Panc1 (cell line): ENCODE data around the gene SORCS1. TPM values are rescaled to one million over a fixed set of nuclear protein-coding genes. Genes with fewer than 3 reads are reported as not detected.

Experiments used
- ATAC-seq: fragments of 200-7000 bp; cut with Tn5 transposase; 2 replicates; pipeline ENCODE4 v1.9.1; 2020; ENCODE audit warnings: mild to moderate bottlenecking, moderate library complexity
- BruUV-seq: library from RNA; stranded (reverse); fragments of 400-500 nt; replicated peaks from 2 replicates; lab custom pipeline; 2021; lab: Mats Ljungman, UMichigan
- CTCF ChIA-PET: fragments of 300-600 bp; sonication (Branson Sonifier 250); formaldehyde crosslinking; loops from one replicate; lab custom pipeline; 2022; ENCODE audit warnings: antibody characterized with exemption; lab: Charles Lee
- POLR2A ChIA-PET: fragments of 300-600 bp; sonication (Branson Sonifier 250); formaldehyde crosslinking; loops from one replicate; lab custom pipeline; 2022; ENCODE audit warnings: antibody characterized with exemption; lab: Charles Lee
- DNase-seq: peaks from one replicate; pipeline ENCODE4 v3.0.0-alpha.2; 2010; ENCODE audit warnings: low read depth, low spot score
- H3K27ac ChIP-seq: 2 replicates; pipeline ENCODE4 v1.5.1; 2011; ENCODE audit warnings: mild to moderate bottlenecking, low read length, inconsistent platforms
- H3K27me3 ChIP-seq: fragments of 200-500 bp; sonication (Bioruptor generic); 2 replicates; pipeline ENCODE4 v1.6.0; 2014; ENCODE audit warnings: low read length, inconsistent platforms; ENCODE audit not compliant: control insufficient read depth, insufficient read depth
- H3K36me3 ChIP-seq: fragments of 200-500 bp; sonication (Bioruptor generic); 2 replicates; pipeline ENCODE4 v1.5.1; 2014; ENCODE audit warnings: inconsistent platforms, mild to moderate bottlenecking, low read length, moderate library complexity; ENCODE audit not compliant: control insufficient read depth, insufficient read depth
- H3K4me1 ChIP-seq: 2 replicates; pipeline ENCODE4 v1.5.1; 2011; ENCODE audit warnings: inconsistent platforms, mild to moderate bottlenecking, low read length, moderate library complexity; ENCODE audit not compliant: control insufficient read depth, insufficient read depth
- H3K4me3 ChIP-seq, 2 experiments: 2 replicates each; pipeline ENCODE4 v1.5.1; 2011 to 2012; ENCODE audit warnings: low read depth in 2 of 2, low read length in 2 of 2, mild to moderate bottlenecking in 2 of 2, inconsistent platforms in 1 of 2, moderate library complexity in 1 of 2
- H3K9me3 ChIP-seq: fragments of 200-500 bp; sonication (Bioruptor generic); 2 replicates; pipeline ENCODE4 v1.5.1; 2014; ENCODE audit warnings: low read depth, mild to moderate bottlenecking, inconsistent platforms, low read length, moderate library complexity; ENCODE audit not compliant: control insufficient read depth, insufficient read depth
- POLR2AphosphoS5 ChIP-seq: IDR thresholded peaks from 2 replicates; pipeline ENCODE4 v1.6.1; 2012; ENCODE audit warnings: mild to moderate bottlenecking, low read depth, low read length, moderate library complexity
- SIN3A ChIP-seq: IDR thresholded peaks from 2 replicates; pipeline ENCODE4 v1.6.1; 2012; ENCODE audit warnings: low read depth, mild to moderate bottlenecking, low read length, moderate library complexity, borderline replicate concordance; ENCODE audit not compliant: insufficient read depth
- TCF7L2 ChIP-seq: IDR thresholded peaks from 2 replicates; pipeline ENCODE4 v1.6.1; 2011; ENCODE audit warnings: mild to moderate bottlenecking, low read depth, low read length, inconsistent platforms
- in situ Hi-C: cut with HindIII; loops from 2 replicates; pipeline ENCODE4 v1.10.0; 2016; ENCODE audit warnings: low sequenced_read_pairs, low pct_unique_long_range_greater_than_20kb
- intact Hi-C: fragments of 100-400 bp; cut with micrococcal nuclease; formaldehyde crosslinking; loops from one replicate; pipeline ENCODE4 v1.10.0; 2022; ENCODE audit not compliant: unreplicated experiment
- total RNA-seq: library from RNA; stranded (reverse); gene quantifications from one replicate; pipeline ENCODE4 v1.2.1, GENCODE V29; 2021; ENCODE audit not compliant: unreplicated experiment
- TF ChIP-seq, protein P1 (sequence below): fragments of 450-650 bp; IDR thresholded peaks from 2 replicates; pipeline ENCODE4 v1.5.1; 2017; ENCODE audit warnings: mild to moderate bottlenecking
- TF ChIP-seq, protein P2 (sequence below), 2 experiments: IDR thresholded peaks; 2 replicates each; pipeline ENCODE4 v1.6.1; 2011 to 2012; ENCODE audit warnings: low read depth in 2 of 2, control low read depth in 1 of 2, low read length in 1 of 2, mild to moderate bottlenecking in 1 of 2, moderate library complexity in 1 of 2; ENCODE audit not compliant: insufficient read depth in 1 of 2

The SORCS1 gene
- total RNA-seq, 1 experiment from 2014 or later: not detected

DNA sequence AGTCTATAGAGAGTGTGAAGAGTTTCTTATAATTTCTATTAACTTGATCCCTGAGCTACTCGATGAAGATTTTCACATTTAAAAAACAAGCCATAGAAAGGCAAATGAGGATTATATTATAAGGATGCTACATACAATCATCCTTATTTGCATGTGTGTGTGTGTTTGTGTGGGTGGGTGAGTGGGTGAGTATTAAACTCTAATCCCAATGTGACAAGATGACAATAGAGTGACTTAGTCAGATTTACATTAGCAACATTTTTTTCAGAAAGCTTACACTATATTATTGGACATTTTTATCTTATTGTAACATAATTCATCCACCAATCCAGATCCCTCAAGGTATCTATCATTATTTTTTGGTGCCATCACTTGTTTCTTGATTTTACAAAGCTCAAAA, 331.7 kb downstream of the SORCS1 start:
- TF ChIP-seq, protein P1, sequence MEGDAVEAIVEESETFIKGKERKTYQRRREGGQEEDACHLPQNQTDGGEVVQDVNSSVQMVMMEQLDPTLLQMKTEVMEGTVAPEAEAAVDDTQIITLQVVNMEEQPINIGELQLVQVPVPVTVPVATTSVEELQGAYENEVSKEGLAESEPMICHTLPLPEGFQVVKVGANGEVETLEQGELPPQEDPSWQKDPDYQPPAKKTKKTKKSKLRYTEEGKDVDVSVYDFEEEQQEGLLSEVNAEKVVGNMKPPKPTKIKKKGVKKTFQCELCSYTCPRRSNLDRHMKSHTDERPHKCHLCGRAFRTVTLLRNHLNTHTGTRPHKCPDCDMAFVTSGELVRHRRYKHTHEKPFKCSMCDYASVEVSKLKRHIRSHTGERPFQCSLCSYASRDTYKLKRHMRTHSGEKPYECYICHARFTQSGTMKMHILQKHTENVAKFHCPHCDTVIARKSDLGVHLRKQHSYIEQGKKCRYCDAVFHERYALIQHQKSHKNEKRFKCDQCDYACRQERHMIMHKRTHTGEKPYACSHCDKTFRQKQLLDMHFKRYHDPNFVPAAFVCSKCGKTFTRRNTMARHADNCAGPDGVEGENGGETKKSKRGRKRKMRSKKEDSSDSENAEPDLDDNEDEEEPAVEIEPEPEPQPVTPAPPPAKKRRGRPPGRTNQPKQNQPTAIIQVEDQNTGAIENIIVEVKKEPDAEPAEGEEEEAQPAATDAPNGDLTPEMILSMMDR: no peak
- no peak for TF ChIP-seq SIN3A
- TF ChIP-seq TCF7L2: no peak
- TF ChIP-seq, protein P2, sequence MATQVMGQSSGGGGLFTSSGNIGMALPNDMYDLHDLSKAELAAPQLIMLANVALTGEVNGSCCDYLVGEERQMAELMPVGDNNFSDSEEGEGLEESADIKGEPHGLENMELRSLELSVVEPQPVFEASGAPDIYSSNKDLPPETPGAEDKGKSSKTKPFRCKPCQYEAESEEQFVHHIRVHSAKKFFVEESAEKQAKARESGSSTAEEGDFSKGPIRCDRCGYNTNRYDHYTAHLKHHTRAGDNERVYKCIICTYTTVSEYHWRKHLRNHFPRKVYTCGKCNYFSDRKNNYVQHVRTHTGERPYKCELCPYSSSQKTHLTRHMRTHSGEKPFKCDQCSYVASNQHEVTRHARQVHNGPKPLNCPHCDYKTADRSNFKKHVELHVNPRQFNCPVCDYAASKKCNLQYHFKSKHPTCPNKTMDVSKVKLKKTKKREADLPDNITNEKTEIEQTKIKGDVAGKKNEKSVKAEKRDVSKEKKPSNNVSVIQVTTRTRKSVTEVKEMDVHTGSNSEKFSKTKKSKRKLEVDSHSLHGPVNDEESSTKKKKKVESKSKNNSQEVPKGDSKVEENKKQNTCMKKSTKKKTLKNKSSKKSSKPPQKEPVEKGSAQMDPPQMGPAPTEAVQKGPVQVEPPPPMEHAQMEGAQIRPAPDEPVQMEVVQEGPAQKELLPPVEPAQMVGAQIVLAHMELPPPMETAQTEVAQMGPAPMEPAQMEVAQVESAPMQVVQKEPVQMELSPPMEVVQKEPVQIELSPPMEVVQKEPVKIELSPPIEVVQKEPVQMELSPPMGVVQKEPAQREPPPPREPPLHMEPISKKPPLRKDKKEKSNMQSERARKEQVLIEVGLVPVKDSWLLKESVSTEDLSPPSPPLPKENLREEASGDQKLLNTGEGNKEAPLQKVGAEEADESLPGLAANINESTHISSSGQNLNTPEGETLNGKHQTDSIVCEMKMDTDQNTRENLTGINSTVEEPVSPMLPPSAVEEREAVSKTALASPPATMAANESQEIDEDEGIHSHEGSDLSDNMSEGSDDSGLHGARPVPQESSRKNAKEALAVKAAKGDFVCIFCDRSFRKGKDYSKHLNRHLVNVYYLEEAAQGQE (IDR thresholded peaks at IDR 0.05; ENCODE audit: insufficient read depth in 1 of 2, low read depth in 2 of 2, low read length in 1 of 2): no peak
- no peak for TF ChIP-seq POLR2AphosphoS5
- POLR2A ChIA-PET: no interaction called here
- no peaks in the 10 kb centered on the region for H3K36me3 ChIP-seq
- intact Hi-C loops (no loop called here), in situ Hi-C loops (no loop called here)
- no peaks in the 10 kb centered on the region for H3K9me3 ChIP-seq
- no peak overlapping the region for H3K4me3 ChIP-seq
- no TSS peak for BruUV-seq
- H3K27me3 ChIP-seq: no peaks in the 10 kb centered on the region
- H3K4me1 ChIP-seq: no peaks in the 10 kb centered on the region
- CTCF ChIA-PET: no interaction called here
- no peak overlapping the region for H3K27ac ChIP-seq
- ATAC-seq (no peak), DNase-seq (no peak)

DNA sequence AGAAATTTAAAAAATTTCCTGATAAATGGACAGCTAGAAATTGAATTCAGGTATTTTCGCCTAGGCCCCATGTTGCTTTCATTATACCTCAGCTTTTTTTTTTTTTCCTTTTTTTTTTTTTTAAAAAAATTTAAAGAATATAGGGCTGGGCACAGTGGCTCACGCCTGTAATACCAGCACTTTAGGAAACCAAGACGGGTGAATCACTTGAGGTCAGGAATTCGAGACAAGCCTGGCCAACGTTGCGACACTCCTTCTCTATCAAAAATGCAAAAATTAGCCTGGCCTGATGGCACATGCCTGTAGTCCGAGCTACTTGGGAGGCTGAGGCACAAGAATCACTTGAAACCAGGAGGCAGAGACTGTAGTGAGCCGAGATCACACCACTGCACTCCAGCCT, 334.0 kb downstream of the SORCS1 start:
- ATAC-seq (no peak), DNase-seq (no peak)
- H3K27ac ChIP-seq: no peak overlapping the region
- no TSS peak for BruUV-seq
- TF ChIP-seq POLR2AphosphoS5: no peak
- TF ChIP-seq, protein P2 (IDR thresholded peaks at IDR 0.05; ENCODE audit: insufficient read depth in 1 of 2, low read depth in 2 of 2, low read length in 1 of 2): no peak
- no peak for TF ChIP-seq TCF7L2
- TF ChIP-seq, protein P1: no peak
- no peak for TF ChIP-seq SIN3A
- in situ Hi-C loops: no loop called here
- no peaks in the 10 kb centered on the region for H3K27me3 ChIP-seq
- no peaks in the 10 kb centered on the region for H3K4me1 ChIP-seq
- H3K9me3 ChIP-seq: no peaks in the 10 kb centered on the region
- ChIA-PET CTCF (no interaction called here), POLR2A (interaction anchor here (0.6 kb wide), 1 partner anchor 64 kb away, joined by 5 read pairs; no protein-coding TSS in a partner anchor)
- intact Hi-C loops: no loop called here
- H3K36me3 ChIP-seq: no peaks in the 10 kb centered on the region
- H3K4me3 ChIP-seq: no peak overlapping the region
